GM23338 (cell line): ENCODE measurements around the gene OTUD4. TPM values are rescaled to one million over a fixed set of nuclear protein-coding genes. Genes with fewer than 3 reads are reported as not detected.

Experiments used
- ATAC-seq: fragments of 200-7000 bp; cut with Tn5 transposase; 3 replicates; pipeline ENCODE4 v1.9.1; 2020
- DNase-seq: peaks from one replicate; pipeline ENCODE4 v3.0.0-alpha.2; 2015; ENCODE audit warnings: low spot score
- H2AFZ ChIP-seq: fragments of 200-600 bp; sonication (generic); 2 replicates; pipeline ENCODE4 v1.8.0; 2016; ENCODE audit warnings: antibody characterized with exemption, mild to moderate bottlenecking, moderate library complexity
- H3F3A ChIP-seq: fragments of 200-600 bp; sonication (generic); replicated peaks from 2 replicates; pipeline ENCODE4 v1.8.0; 2017; ENCODE audit warnings: antibody characterized with exemption, mixed run types, low read depth
- H3K27ac ChIP-seq: fragments of 200-600 bp; sonication (generic); 2 replicates; pipeline ENCODE4 v1.6.1; 2016; ENCODE audit warnings: low read depth
- H3K27me3 ChIP-seq: fragments of 200-600 bp; sonication (generic); 2 replicates; pipeline ENCODE4 v1.8.0; 2016; ENCODE audit warnings: mild to moderate bottlenecking, mixed run types, moderate library complexity; ENCODE audit not compliant: insufficient read depth
- H3K36me3 ChIP-seq: fragments of 200-600 bp; sonication (generic); 2 replicates; pipeline ENCODE4 v1.8.0; 2016; ENCODE audit warnings: mild to moderate bottlenecking; ENCODE audit not compliant: insufficient read depth
- H3K4me1 ChIP-seq: fragments of 200-600 bp; sonication (generic); 2 replicates; pipeline ENCODE4 v1.8.0; 2016; ENCODE audit warnings: mild to moderate bottlenecking, moderate library complexity; ENCODE audit not compliant: insufficient read depth
- H3K4me2 ChIP-seq: fragments of 200-600 bp; sonication (generic); 2 replicates; pipeline ENCODE4 v1.7.1; 2017; ENCODE audit warnings: mixed run types
- H3K4me3 ChIP-seq: fragments of 200-600 bp; sonication (generic); 2 replicates; pipeline ENCODE4 v1.6.1; 2016; ENCODE audit warnings: mixed run types
- H3K79me2 ChIP-seq: fragments of 200-600 bp; sonication (generic); replicated peaks from 2 replicates; pipeline ENCODE4 v1.8.0; 2017; ENCODE audit warnings: mild to moderate bottlenecking; ENCODE audit not compliant: insufficient read depth
- H3K9me2 ChIP-seq: fragments of 200-600 bp; sonication (generic); 2 replicates; pipeline ENCODE4 v1.8.0; 2017; ENCODE audit not compliant: insufficient read depth
- H4K20me1 ChIP-seq: fragments of 200-600 bp; sonication (generic); replicated peaks from 2 replicates; pipeline ENCODE4 v1.8.0; 2017; ENCODE audit warnings: mild to moderate bottlenecking; ENCODE audit not compliant: insufficient read depth
- H3K27ac Mint-ChIP-seq: 2 replicates; pipeline ENCODE4 v1.8.0; 2020; ENCODE audit warnings: inconsistent platforms, mild to moderate bottlenecking, moderate library complexity, mixed read lengths
- H3K27me3 Mint-ChIP-seq: 3 replicates; pipeline ENCODE4 v1.8.0; 2022; ENCODE audit warnings: low read depth, mild to moderate bottlenecking, moderate library complexity, mixed read lengths, inconsistent platforms; ENCODE audit not compliant: insufficient read depth, poor library complexity
- H3K36me3 Mint-ChIP-seq: 3 replicates; pipeline ENCODE4 v1.8.0; 2021; ENCODE audit warnings: low read depth, mild to moderate bottlenecking, inconsistent platforms, moderate library complexity, mixed read lengths
- H3K4me1 Mint-ChIP-seq: 3 replicates; pipeline ENCODE4 v1.8.0; 2020; ENCODE audit warnings: mild to moderate bottlenecking, inconsistent platforms, mixed read lengths
- H3K4me3 Mint-ChIP-seq: 3 replicates; pipeline ENCODE4 v1.8.0; 2021; ENCODE audit warnings: moderate library complexity, mild to moderate bottlenecking, inconsistent platforms, mixed read lengths
- H3K9me3 Mint-ChIP-seq: 3 replicates; pipeline ENCODE4 v1.8.0; 2020; ENCODE audit warnings: moderate library complexity, mild to moderate bottlenecking, inconsistent platforms, mixed read lengths
- CREB1 ChIP-seq: fragments of 250-450 bp; sonication (Bioruptor Pico); IDR thresholded peaks from 2 replicates; pipeline ENCODE4 v1.5.0; 2020; ENCODE audit warnings: low read depth, mild to moderate bottlenecking, moderate library complexity
- EZH2 ChIP-seq: fragments of 200-600 bp; sonication (generic); IDR thresholded peaks from one replicate; pipeline ENCODE4 v1.8.0; 2017; ENCODE audit warnings: antibody characterized with exemption, mild to moderate bottlenecking, low read depth; ENCODE audit not compliant: unreplicated experiment
- EZH2phosphoT487 ChIP-seq: fragments of 200-600 bp; sonication (generic); IDR thresholded peaks from one replicate; pipeline ENCODE4 v1.8.1; 2018; ENCODE audit warnings: antibody characterized with exemption; ENCODE audit not compliant: unreplicated experiment
- JUNB ChIP-seq: IDR thresholded peaks from one replicate; pipeline ENCODE4 v1.6.1; 2016; ENCODE audit warnings: antibody characterized with exemption; ENCODE audit not compliant: unreplicated experiment
- NANOG ChIP-seq: IDR thresholded peaks from 2 replicates; pipeline ENCODE4 v1.6.1; 2016; ENCODE audit warnings: antibody characterized with exemption, borderline replicate concordance
- POLR2AphosphoS5 ChIP-seq: IDR thresholded peaks from 2 replicates; pipeline ENCODE4 v1.6.1; 2016; ENCODE audit warnings: antibody characterized with exemption, low read depth
- STAT1 ChIP-seq: IDR thresholded peaks from one replicate; pipeline ENCODE4 v1.6.1; 2016; ENCODE audit warnings: antibody characterized with exemption; ENCODE audit not compliant: unreplicated experiment
- ZNF114 ChIP-seq: fragments of 250-450 bp; sonication (Bioruptor Pico); IDR thresholded peaks from 2 replicates; pipeline ENCODE4 v1.5.0; 2020; ENCODE audit warnings: mild to moderate bottlenecking, moderate library complexity
- ZNF331 ChIP-seq: fragments of 250-450 bp; sonication (Bioruptor Pico); IDR thresholded peaks from 2 replicates; pipeline ENCODE4 v1.5.0; 2020; ENCODE audit warnings: low read depth, mild to moderate bottlenecking, moderate library complexity
- polyA plus RNA-seq: library from polyadenylated mRNA; unstranded; fragments of >200 nt; fragmentation: Nextera tagmentation; extraction: Ambion mirVana; gene quantifications from 2 replicates; pipeline ENCODE4 v1.2.1, GENCODE V29; 2016
- total RNA-seq: library from RNA; depleted of rRNA; stranded (reverse); fragments of >200 nt; shearing (Covaris generic); gene quantifications from 2 replicates; pipeline ENCODE4 v1.2.3, GENCODE V29; 2014
- TF ChIP-seq, protein P1 (sequence below): IDR thresholded peaks from 2 replicates; pipeline ENCODE4 v1.6.1; 2016; ENCODE audit warnings: antibody characterized with exemption
- TF ChIP-seq, protein P2 (sequence below): fragments of 250-450 bp; sonication (Bioruptor Pico); IDR thresholded peaks from 2 replicates; pipeline ENCODE4 v1.5.0; 2020; ENCODE audit warnings: mild to moderate bottlenecking, moderate library complexity
- TF ChIP-seq, protein P3 (sequence below): IDR thresholded peaks from one replicate; pipeline ENCODE4 v1.6.1; 2018; ENCODE audit warnings: antibody characterized with exemption; ENCODE audit not compliant: unreplicated experiment
- TF ChIP-seq, protein P4 (sequence below), 2 experiments: fragments of 200-600 bp in 1 of 2; sonication (generic) in 1 of 2; conservative IDR thresholded peaks; 2 replicates each; pipeline versions ENCODE4 v1.5.1 to v1.6.1; 2016 to 2017; ENCODE audit warnings: antibody characterized with exemption in 2 of 2, low read depth in 2 of 2, mild to moderate bottlenecking in 2 of 2, moderate library complexity in 1 of 2

OTUD4 gene
- total and polyA plus RNA-seq, 2 experiments from 2014 or later = 17.9 to 53.2 TPM

DNA sequence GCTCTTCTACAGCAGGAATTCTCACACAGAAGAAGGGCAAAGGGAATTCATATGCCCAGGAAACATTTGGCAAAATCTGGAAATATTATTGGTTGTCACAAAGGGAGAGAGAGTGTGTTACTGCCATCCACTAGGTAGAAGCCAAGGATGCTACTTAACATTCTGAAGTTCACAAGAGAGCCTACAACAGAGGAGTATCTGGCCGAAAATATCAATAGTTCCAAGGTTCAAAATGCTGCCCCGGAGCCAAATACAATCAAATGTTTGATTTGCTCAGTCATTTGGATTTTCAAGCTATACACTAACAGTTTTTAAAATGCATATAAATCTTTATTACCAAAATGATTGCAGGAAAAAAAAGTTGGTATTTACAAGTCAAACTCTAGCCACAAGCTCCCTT lies 18.8 kb downstream of the OTUD4 start:
- Histone ChIP-seq H3K27me3 (no peaks in the 10 kb centered on the region), H3K9me2 (no peaks in the 10 kb centered on the region), H4K20me1 (peaks cover 4% of the 10 kb centered on the region; the same call in 1 of the 2 replicates), H2AFZ (no peak overlapping the region), H3K4me3 (no peak overlapping the region), H3K36me3 (peaks cover 23% of the 10 kb centered on the region), H3F3A (no peaks in the 10 kb centered on the region), H3K27ac (no peak overlapping the region), H3K4me1 (no peaks in the 10 kb centered on the region), H3K79me2 (peaks cover 31% of the 10 kb centered on the region), H3K4me2 (no peak overlapping the region)
- Mint-ChIP-seq H3K27ac (no peak overlapping the region), H3K4me3 (no peak overlapping the region), H3K9me3 (no peaks in the 10 kb centered on the region), H3K4me1 (no peaks in the 10 kb centered on the region), H3K36me3 (peaks cover 43% of the 10 kb centered on the region), H3K27me3 (no peaks in the 10 kb centered on the region)
- TF ChIP-seq NANOG (no peak), EZH2 (no peak), CREB1 (CRISPR knock-in tag) (no peak), ZNF114 (no peak), STAT1 (no peak), POLR2AphosphoS5 (no peak), EZH2phosphoT487 (no peak), ZNF331 (no peak), JUNB (no peak)
- TF ChIP-seq, protein P1, sequence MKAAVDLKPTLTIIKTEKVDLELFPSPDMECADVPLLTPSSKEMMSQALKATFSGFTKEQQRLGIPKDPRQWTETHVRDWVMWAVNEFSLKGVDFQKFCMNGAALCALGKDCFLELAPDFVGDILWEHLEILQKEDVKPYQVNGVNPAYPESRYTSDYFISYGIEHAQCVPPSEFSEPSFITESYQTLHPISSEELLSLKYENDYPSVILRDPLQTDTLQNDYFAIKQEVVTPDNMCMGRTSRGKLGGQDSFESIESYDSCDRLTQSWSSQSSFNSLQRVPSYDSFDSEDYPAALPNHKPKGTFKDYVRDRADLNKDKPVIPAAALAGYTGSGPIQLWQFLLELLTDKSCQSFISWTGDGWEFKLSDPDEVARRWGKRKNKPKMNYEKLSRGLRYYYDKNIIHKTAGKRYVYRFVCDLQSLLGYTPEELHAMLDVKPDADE = no peak
- TF ChIP-seq, protein P2, sequence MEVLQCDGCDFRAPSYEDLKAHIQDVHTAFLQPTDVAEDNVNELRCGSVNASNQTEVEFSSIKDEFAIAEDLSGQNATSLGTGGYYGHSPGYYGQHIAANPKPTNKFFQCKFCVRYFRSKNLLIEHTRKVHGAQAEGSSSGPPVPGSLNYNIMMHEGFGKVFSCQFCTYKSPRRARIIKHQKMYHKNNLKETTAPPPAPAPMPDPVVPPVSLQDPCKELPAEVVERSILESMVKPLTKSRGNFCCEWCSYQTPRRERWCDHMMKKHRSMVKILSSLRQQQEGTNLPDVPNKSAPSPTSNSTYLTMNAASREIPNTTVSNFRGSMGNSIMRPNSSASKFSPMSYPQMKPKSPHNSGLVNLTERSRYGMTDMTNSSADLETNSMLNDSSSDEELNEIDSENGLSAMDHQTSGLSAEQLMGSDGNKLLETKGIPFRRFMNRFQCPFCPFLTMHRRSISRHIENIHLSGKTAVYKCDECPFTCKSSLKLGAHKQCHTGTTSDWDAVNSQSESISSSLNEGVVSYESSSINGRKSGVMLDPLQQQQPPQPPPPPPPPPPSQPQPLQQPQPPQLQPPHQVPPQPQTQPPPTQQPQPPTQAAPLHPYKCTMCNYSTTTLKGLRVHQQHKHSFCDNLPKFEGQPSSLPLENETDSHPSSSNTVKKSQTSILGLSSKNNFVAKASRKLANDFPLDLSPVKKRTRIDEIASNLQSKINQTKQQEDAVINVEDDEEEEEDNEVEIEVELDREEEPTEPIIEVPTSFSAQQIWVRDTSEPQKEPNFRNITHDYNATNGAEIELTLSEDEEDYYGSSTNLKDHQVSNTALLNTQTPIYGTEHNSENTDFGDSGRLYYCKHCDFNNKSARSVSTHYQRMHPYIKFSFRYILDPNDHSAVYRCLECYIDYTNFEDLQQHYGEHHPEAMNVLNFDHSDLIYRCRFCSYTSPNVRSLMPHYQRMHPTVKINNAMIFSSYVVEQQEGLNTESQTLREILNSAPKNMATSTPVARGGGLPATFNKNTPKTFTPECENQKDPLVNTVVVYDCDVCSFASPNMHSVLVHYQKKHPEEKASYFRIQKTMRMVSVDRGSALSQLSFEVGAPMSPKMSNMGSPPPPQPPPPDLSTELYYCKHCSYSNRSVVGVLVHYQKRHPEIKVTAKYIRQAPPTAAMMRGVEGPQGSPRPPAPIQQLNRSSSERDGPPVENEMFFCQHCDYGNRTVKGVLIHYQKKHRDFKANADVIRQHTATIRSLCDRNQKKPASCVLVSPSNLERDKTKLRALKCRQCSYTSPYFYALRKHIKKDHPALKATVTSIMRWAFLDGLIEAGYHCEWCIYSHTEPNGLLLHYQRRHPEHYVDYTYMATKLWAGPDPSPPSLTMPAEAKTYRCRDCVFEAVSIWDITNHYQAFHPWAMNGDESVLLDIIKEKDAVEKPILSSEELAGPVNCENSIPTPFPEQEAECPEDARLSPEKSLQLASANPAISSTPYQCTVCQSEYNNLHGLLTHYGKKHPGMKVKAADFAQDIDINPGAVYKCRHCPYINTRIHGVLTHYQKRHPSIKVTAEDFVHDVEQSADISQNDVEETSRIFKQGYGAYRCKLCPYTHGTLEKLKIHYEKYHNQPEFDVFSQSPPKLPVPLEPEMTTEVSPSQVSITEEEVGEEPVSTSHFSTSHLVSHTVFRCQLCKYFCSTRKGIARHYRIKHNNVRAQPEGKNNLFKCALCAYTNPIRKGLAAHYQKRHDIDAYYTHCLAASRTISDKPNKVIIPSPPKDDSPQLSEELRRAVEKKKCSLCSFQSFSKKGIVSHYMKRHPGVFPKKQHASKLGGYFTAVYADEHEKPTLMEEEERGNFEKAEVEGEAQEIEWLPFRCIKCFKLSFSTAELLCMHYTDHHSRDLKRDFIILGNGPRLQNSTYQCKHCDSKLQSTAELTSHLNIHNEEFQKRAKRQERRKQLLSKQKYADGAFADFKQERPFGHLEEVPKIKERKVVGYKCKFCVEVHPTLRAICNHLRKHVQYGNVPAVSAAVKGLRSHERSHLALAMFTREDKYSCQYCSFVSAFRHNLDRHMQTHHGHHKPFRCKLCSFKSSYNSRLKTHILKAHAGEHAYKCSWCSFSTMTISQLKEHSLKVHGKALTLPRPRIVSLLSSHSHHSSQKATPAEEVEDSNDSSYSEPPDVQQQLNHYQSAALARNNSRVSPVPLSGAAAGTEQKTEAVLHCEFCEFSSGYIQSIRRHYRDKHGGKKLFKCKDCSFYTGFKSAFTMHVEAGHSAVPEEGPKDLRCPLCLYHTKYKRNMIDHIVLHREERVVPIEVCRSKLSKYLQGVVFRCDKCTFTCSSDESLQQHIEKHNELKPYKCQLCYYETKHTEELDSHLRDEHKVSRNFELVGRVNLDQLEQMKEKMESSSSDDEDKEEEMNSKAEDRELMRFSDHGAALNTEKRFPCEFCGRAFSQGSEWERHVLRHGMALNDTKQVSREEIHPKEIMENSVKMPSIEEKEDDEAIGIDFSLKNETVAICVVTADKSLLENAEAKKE (CRISPR knock-in tag) = no peak
- TF ChIP-seq, protein P3, sequence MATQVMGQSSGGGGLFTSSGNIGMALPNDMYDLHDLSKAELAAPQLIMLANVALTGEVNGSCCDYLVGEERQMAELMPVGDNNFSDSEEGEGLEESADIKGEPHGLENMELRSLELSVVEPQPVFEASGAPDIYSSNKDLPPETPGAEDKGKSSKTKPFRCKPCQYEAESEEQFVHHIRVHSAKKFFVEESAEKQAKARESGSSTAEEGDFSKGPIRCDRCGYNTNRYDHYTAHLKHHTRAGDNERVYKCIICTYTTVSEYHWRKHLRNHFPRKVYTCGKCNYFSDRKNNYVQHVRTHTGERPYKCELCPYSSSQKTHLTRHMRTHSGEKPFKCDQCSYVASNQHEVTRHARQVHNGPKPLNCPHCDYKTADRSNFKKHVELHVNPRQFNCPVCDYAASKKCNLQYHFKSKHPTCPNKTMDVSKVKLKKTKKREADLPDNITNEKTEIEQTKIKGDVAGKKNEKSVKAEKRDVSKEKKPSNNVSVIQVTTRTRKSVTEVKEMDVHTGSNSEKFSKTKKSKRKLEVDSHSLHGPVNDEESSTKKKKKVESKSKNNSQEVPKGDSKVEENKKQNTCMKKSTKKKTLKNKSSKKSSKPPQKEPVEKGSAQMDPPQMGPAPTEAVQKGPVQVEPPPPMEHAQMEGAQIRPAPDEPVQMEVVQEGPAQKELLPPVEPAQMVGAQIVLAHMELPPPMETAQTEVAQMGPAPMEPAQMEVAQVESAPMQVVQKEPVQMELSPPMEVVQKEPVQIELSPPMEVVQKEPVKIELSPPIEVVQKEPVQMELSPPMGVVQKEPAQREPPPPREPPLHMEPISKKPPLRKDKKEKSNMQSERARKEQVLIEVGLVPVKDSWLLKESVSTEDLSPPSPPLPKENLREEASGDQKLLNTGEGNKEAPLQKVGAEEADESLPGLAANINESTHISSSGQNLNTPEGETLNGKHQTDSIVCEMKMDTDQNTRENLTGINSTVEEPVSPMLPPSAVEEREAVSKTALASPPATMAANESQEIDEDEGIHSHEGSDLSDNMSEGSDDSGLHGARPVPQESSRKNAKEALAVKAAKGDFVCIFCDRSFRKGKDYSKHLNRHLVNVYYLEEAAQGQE = no peak
- TF ChIP-seq, protein P4, sequence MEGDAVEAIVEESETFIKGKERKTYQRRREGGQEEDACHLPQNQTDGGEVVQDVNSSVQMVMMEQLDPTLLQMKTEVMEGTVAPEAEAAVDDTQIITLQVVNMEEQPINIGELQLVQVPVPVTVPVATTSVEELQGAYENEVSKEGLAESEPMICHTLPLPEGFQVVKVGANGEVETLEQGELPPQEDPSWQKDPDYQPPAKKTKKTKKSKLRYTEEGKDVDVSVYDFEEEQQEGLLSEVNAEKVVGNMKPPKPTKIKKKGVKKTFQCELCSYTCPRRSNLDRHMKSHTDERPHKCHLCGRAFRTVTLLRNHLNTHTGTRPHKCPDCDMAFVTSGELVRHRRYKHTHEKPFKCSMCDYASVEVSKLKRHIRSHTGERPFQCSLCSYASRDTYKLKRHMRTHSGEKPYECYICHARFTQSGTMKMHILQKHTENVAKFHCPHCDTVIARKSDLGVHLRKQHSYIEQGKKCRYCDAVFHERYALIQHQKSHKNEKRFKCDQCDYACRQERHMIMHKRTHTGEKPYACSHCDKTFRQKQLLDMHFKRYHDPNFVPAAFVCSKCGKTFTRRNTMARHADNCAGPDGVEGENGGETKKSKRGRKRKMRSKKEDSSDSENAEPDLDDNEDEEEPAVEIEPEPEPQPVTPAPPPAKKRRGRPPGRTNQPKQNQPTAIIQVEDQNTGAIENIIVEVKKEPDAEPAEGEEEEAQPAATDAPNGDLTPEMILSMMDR (conservative IDR thresholded peaks at IDR 0.05; ENCODE audit: low read depth in 2 of 2) = no peak
- ATAC-seq (no peak), DNase-seq (no peak)
